ENCODE measurements around the gene ME3. TPM values are rescaled to one million over a fixed set of nuclear protein-coding genes. Genes with fewer than 3 reads are reported as not detected.

The ME3 gene
- total and polyA plus RNA-seq, 4 donors, result 1.4 to 7.2 (median 2.3) TPM

- no peaks in the 10 kb centered on the region for H3K9me3 ChIP-seq (ENCODE audit: control insufficient read depth in 4 of 4, low read length in 3 of 4)
- no peaks in the 10 kb centered on the region for H3K4me1 ChIP-seq (ENCODE audit: control insufficient read depth in 4 of 4, insufficient read depth in 4 of 4, low read length in 3 of 4)
- TF ChIP-seq ZBTB33 (IDR thresholded peaks at IDR 0.05) (no peak), EGR1 (IDR thresholded peaks at IDR 0.05; ENCODE audit: low read depth in 2 of 2) (no peak), RAD21 (IDR thresholded peaks at IDR 0.05) (no peak), HNF4A (conservative IDR thresholded peaks at IDR 0.05) (no peak), YY1 (IDR thresholded peaks at IDR 0.05) (no peak)
- TF ChIP-seq, protein P1, sequence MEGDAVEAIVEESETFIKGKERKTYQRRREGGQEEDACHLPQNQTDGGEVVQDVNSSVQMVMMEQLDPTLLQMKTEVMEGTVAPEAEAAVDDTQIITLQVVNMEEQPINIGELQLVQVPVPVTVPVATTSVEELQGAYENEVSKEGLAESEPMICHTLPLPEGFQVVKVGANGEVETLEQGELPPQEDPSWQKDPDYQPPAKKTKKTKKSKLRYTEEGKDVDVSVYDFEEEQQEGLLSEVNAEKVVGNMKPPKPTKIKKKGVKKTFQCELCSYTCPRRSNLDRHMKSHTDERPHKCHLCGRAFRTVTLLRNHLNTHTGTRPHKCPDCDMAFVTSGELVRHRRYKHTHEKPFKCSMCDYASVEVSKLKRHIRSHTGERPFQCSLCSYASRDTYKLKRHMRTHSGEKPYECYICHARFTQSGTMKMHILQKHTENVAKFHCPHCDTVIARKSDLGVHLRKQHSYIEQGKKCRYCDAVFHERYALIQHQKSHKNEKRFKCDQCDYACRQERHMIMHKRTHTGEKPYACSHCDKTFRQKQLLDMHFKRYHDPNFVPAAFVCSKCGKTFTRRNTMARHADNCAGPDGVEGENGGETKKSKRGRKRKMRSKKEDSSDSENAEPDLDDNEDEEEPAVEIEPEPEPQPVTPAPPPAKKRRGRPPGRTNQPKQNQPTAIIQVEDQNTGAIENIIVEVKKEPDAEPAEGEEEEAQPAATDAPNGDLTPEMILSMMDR (IDR thresholded peaks at IDR 0.05; ENCODE audit: low read depth, low read length, missing input control), result no peak
- TF ChIP-seq, protein P2, sequence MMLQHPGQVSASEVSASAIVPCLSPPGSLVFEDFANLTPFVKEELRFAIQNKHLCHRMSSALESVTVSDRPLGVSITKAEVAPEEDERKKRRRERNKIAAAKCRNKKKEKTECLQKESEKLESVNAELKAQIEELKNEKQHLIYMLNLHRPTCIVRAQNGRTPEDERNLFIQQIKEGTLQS (IDR thresholded peaks at IDR 0.05), result no peak
- no peaks in the 10 kb centered on the region for H3K36me3 ChIP-seq (ENCODE audit: control insufficient read depth in 4 of 4, insufficient read depth in 3 of 4, low read depth in 1 of 4, low read length in 3 of 4)
- no peaks in the 10 kb centered on the region for H3K27me3 ChIP-seq (ENCODE audit: control insufficient read depth in 4 of 4, insufficient read depth in 4 of 4, low read length in 3 of 4)
- 63% methylated on average over 7 of the region's 7 CpGs for WGBS
- DNase-seq (ENCODE audit: low spot score), result no peak
- no peak overlapping the region for H3K27ac ChIP-seq (ENCODE audit: low read depth in 1 of 2, low read length in 2 of 2)
- H3K4me3 ChIP-seq (ENCODE audit: low read depth in 1 of 3, low read length in 3 of 3), result no peak overlapping the region
- no peak overlapping the region for H3K9ac ChIP-seq (ENCODE audit: low read depth in 1 of 2, low read length in 2 of 2)
Observed at GRCh38 chr11:86483940-86484794, 188.2 kb downstream of the ME3 start.

GRCh38 chr11:86483610-86483939, 188.8 kb downstream of the ME3 start:
- no peaks in the 10 kb centered on the region for H3K9me3 ChIP-seq (ENCODE audit: control insufficient read depth in 4 of 4, low read length in 3 of 4)
- WGBS, result 89% methylated on average over 3 of the region's 3 CpGs
- no peak overlapping the region for H3K9ac ChIP-seq (ENCODE audit: low read depth in 1 of 2, low read length in 2 of 2)
- no peak overlapping the region for H3K27ac ChIP-seq (ENCODE audit: low read depth in 1 of 2, low read length in 2 of 2)
- no peaks in the 10 kb centered on the region for H3K4me1 ChIP-seq (ENCODE audit: control insufficient read depth in 4 of 4, insufficient read depth in 4 of 4, low read length in 3 of 4)
- no peak for TF ChIP-seq NR2F2 (IDR thresholded peaks at IDR 0.05)
- TF ChIP-seq TAF1 (conservative IDR thresholded peaks at IDR 0.05), result no peak
- no peak for TF ChIP-seq FOXA2 (IDR thresholded peaks at IDR 0.05)
- no peak for TF ChIP-seq MAX (IDR thresholded peaks at IDR 0.05)
- no peak for TF ChIP-seq FOXA1 (IDR thresholded peaks at IDR 0.05)
- TF ChIP-seq, protein P1 (IDR thresholded peaks at IDR 0.05; ENCODE audit: low read depth, low read length, missing input control), result no peak
- TF ChIP-seq YY1 (IDR thresholded peaks at IDR 0.05), result no peak
- TF ChIP-seq JUND (IDR thresholded peaks at IDR 0.05), result no peak
- no peak for TF ChIP-seq RAD21 (IDR thresholded peaks at IDR 0.05)
- no peak for TF ChIP-seq EGR1 (IDR thresholded peaks at IDR 0.05; ENCODE audit: low read depth in 2 of 2)
- TF ChIP-seq REST (IDR thresholded peaks at IDR 0.05), result no peak
- no peak for TF ChIP-seq RXRA (IDR thresholded peaks at IDR 0.05)
- TF ChIP-seq ZBTB33 (IDR thresholded peaks at IDR 0.05), result no peak
- TF ChIP-seq HNF4G (IDR thresholded peaks at IDR 0.05), result no peak
- TF ChIP-seq, protein P2 (IDR thresholded peaks at IDR 0.05), result no peak
- no peak for TF ChIP-seq SP1 (IDR thresholded peaks at IDR 0.05)
- TF ChIP-seq GABPA (IDR thresholded peaks at IDR 0.05 in 1 of 2, conservative IDR thresholded peaks at IDR 0.05 in 1 of 2), result no peak
- no peak overlapping the region for H3K4me3 ChIP-seq (ENCODE audit: low read depth in 1 of 3, low read length in 3 of 3)
- H3K27me3 ChIP-seq (ENCODE audit: control insufficient read depth in 4 of 4, insufficient read depth in 4 of 4, low read length in 3 of 4), result no peaks in the 10 kb centered on the region
- H3K36me3 ChIP-seq (ENCODE audit: control insufficient read depth in 4 of 4, insufficient read depth in 3 of 4, low read depth in 1 of 4, low read length in 3 of 4), result no peaks in the 10 kb centered on the region
- DNase-seq (ENCODE audit: low spot score), result no peak

All from liver (tissue), 9 donors.